Endothelial cell of umbilical vein (primary cell): ENCODE data around the gene LMBRD1. TPM values are rescaled to one million over a fixed set of nuclear protein-coding genes. Genes with fewer than 3 reads are reported as not detected.
"Not testable (repeated sequence)": the region's sequence is repeated elsewhere in the genome, so short reads cannot be mapped to it uniquely, and the experiment has no call there.

Experiments used
- BruUV-seq: library from RNA; stranded (reverse); fragments of 400-500 nt; replicated peaks from 2 replicates; lab custom pipeline; 2021; lab: Mats Ljungman, UMichigan
- CTCF ChIA-PET: fragments of 300-600, 350-600 bp; sonication (Branson Sonifier 250); formaldehyde crosslinking; loops from one replicate; lab custom pipeline; 2021; ENCODE audit warnings: antibody characterized with exemption, inconsistent platforms; lab: Charles Lee
- POLR2A ChIA-PET: fragments of 300-600, 350-600 bp; sonication (Branson Sonifier 250); formaldehyde crosslinking; loops from one replicate; lab custom pipeline; 2021; ENCODE audit warnings: antibody characterized with exemption, inconsistent platforms; lab: Charles Lee
- DNase-seq: peaks from one replicate; pipeline ENCODE4 v3.0.0-alpha.2; 2011; ENCODE audit warnings: low read depth, low spot score
- FAIRE-seq: peaks from 2 replicates; lab custom pipeline; 2011; peaks lifted over from hg19 to GRCh38; lab: Jason Lieb, UNC
- H2AFZ ChIP-seq: 2 replicates; pipeline ENCODE4 v1.6.0; 2012; ENCODE audit warnings: low read depth, low read length, control low read depth, inconsistent platforms
- H3K27ac ChIP-seq: 2 replicates; pipeline ENCODE4 v1.5.1; 2011; ENCODE audit warnings: low read depth, mild to moderate bottlenecking, control low read depth, low read length, moderate library complexity; ENCODE audit not compliant: insufficient read depth
- H3K27me3 ChIP-seq, 2 experiments: 2 replicates each; pipeline versions ENCODE4 v1.6.0 to v1.6.1; 2011; ENCODE audit warnings: low read length in 2 of 2, mixed read lengths in 1 of 2; ENCODE audit not compliant: control insufficient read depth in 2 of 2, insufficient read depth in 2 of 2
- H3K36me3 ChIP-seq, 2 experiments: 2 replicates in 1 of 2; 3 replicates in 1 of 2; pipeline ENCODE4 v1.5.1; 2011; ENCODE audit warnings: low read length in 2 of 2, mild to moderate bottlenecking in 1 of 2, moderate library complexity in 1 of 2; ENCODE audit not compliant: control insufficient read depth in 2 of 2, insufficient read depth in 2 of 2; ENCODE audit errors: extremely low read depth in 1 of 2
- H3K4me1 ChIP-seq: 3 replicates; pipeline ENCODE4 v1.5.1; 2011; ENCODE audit warnings: mild to moderate bottlenecking, low read length; ENCODE audit not compliant: control insufficient read depth, insufficient read depth; ENCODE audit errors: extremely low read depth
- H3K4me2 ChIP-seq: 2 replicates; pipeline ENCODE4 v1.6.1; 2011; ENCODE audit warnings: low read length, control low read depth, mixed read lengths; ENCODE audit not compliant: insufficient read depth
- H3K4me3 ChIP-seq, 3 experiments: fragments of 200-600 bp in 1 of 3; sonication (generic), shearing (Covaris generic) in 1 of 3; replicated peaks in 1 of 3; 2 replicates each; pipeline ENCODE4 v1.5.1; 2011 to 2016; ENCODE audit warnings: control low read depth in 3 of 3, low read length in 3 of 3, mild to moderate bottlenecking in 2 of 3, inconsistent platforms in 1 of 3, low read depth in 1 of 3, moderate library complexity in 1 of 3; ENCODE audit not compliant: insufficient read depth in 1 of 3
- H3K79me2 ChIP-seq: 2 replicates; pipeline ENCODE4 v1.6.0; 2012; ENCODE audit warnings: low read length, inconsistent platforms; ENCODE audit not compliant: control insufficient read depth, insufficient read depth
- H3K9ac ChIP-seq: replicated peaks from 2 replicates; pipeline ENCODE3; 2011; ENCODE audit warnings: low read length, control low read depth; ENCODE audit not compliant: insufficient read depth; ENCODE audit errors: extremely low read depth
- H3K9me1 ChIP-seq: replicated peaks from 3 replicates; pipeline ENCODE4 v1.6.0; 2011; ENCODE audit warnings: mild to moderate bottlenecking, low read length; ENCODE audit not compliant: control insufficient read depth, insufficient read depth; ENCODE audit errors: extremely low read depth
- H3K9me3 ChIP-seq: replicated peaks from 2 replicates; pipeline ENCODE4 v1.5.1; 2012; ENCODE audit warnings: low read length, inconsistent platforms; ENCODE audit not compliant: control insufficient read depth, insufficient read depth
- H4K20me1 ChIP-seq: replicated peaks from 2 replicates; pipeline ENCODE3; 2011; ENCODE audit warnings: mild to moderate bottlenecking, low read length; ENCODE audit not compliant: control insufficient read depth, insufficient read depth; ENCODE audit errors: extremely low read depth
- EZH2 ChIP-seq: IDR thresholded peaks from 2 replicates; pipeline ENCODE4 v1.6.1; 2012; ENCODE audit warnings: borderline replicate concordance, low read depth, mild to moderate bottlenecking, moderate library complexity, low read length, inconsistent platforms; ENCODE audit not compliant: severe bottlenecking
- FOS ChIP-seq: IDR thresholded peaks from 2 replicates; pipeline ENCODE4 v1.6.1; 2011; ENCODE audit warnings: mild to moderate bottlenecking, low read length, moderate library complexity, borderline replicate concordance; ENCODE audit not compliant: insufficient read depth
- GATA2 ChIP-seq: IDR thresholded peaks from 2 replicates; pipeline ENCODE4 v1.7.0; 2011; ENCODE audit warnings: low read depth, mild to moderate bottlenecking, moderate library complexity, mixed read lengths, low read length; ENCODE audit not compliant: insufficient read length, insufficient read depth
- JUN ChIP-seq: IDR thresholded peaks from 2 replicates; pipeline ENCODE4 v1.6.1; 2011; ENCODE audit warnings: borderline replicate concordance, low read depth; ENCODE audit not compliant: insufficient read length, insufficient read depth
- MYC ChIP-seq: IDR thresholded peaks from one replicate; pipeline ENCODE4 v1.6.1; 2011; ENCODE audit warnings: mild to moderate bottlenecking, low read depth, low read length
- POLR2A ChIP-seq: IDR thresholded peaks from 2 replicates; pipeline ENCODE4 v1.6.1; 2012; ENCODE audit warnings: low read depth, mild to moderate bottlenecking, control low read depth, low read length
- POLR2AphosphoS5 ChIP-seq: IDR thresholded peaks from 2 replicates; pipeline ENCODE4 v1.6.1; 2012; ENCODE audit warnings: low read depth, mild to moderate bottlenecking, control low read depth, low read length, moderate library complexity; ENCODE audit not compliant: insufficient read depth
- dilution Hi-C: fragments of 300-500 bp; cut with MboI; formaldehyde crosslinking; loops from one replicate; pipeline ENCODE4 v1.15.0; 2019; ENCODE audit warnings: low sequenced_read_pairs; ENCODE audit not compliant: extremely low pct_ligation_motif_present
- intact Hi-C: fragments of 100-400 bp; cut with micrococcal nuclease; formaldehyde crosslinking; loops from one replicate; pipeline ENCODE4 v1.10.0; 2022
- polyA plus RNA-seq, 4 experiments: library from polyadenylated mRNA; depleted of rRNA in 3 of 4; stranded (reverse) in 3 of 4; unstranded in 1 of 4; fragments of >200 nt; gene quantifications; 2 replicates each; pipeline versions ENCODE4 v1.2.1 to v1.2.3, GENCODE V29; 2011 to 2012; ENCODE audit warnings: missing spikeins in 1 of 4
- total RNA-seq: library from RNA; stranded (reverse); gene quantifications from 2 replicates; pipeline ENCODE4 v1.2.3, GENCODE V29; 2021
- TF ChIP-seq, protein P1 (sequence below): IDR thresholded peaks from 2 replicates; pipeline ENCODE4 v1.6.1; 2011; ENCODE audit not compliant: insufficient read depth, insufficient read length
- TF ChIP-seq, protein P2 (sequence below), 2 donors: IDR thresholded peaks; 1 replicate in 1 of 2; 2 replicates in 1 of 2; pipeline ENCODE4 v1.5.1; 2011; ENCODE audit warnings: low read length in 2 of 2, mild to moderate bottlenecking in 2 of 2, moderate library complexity in 2 of 2, control low read depth in 1 of 2, inconsistent platforms in 1 of 2, low read depth in 1 of 2; ENCODE audit not compliant: insufficient read depth in 1 of 2; ENCODE audit errors: extremely low read depth in 1 of 2

The LMBRD1 gene
- total and polyA plus RNA-seq, 2 donors (not counting 3 experiments of a cell fraction or from before 2014, with no cell fraction given) = 9.8 to 14.6 TPM

DNA sequence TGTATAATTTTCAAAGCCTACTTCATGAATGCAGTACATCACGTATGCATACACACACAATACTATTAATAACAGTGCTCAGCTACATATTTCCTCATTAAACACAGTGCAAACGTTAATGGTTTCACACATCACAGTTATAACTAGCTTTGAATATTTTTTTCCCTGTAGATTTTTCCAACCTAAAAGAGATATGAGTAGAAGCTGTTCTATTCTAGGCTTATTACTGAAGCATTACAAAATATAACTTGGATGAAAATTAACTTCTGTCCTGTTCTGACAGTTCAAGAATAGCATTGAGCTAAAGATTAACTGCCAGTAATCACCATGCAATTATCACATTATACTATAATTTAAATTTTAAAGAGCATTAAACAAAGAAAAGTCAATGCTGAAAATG, 6.2 kb downstream of the LMBRD1 start:
- Histone ChIP-seq H3K4me2 (no peak overlapping the region), H3K9me3 (no peaks in the 10 kb centered on the region), H4K20me1 (no peaks in the 10 kb centered on the region), H3K79me2 (no peaks in the 10 kb centered on the region), H3K9me1 (no peaks in the 10 kb centered on the region), H3K4me3 (no peak overlapping the region), H3K9ac (no peak overlapping the region), H3K27me3 (no peaks in the 10 kb centered on the region), H2AFZ (no peak overlapping the region), H3K27ac (no peak overlapping the region), H3K36me3 (no peaks in the 10 kb centered on the region), H3K4me1 (no peaks in the 10 kb centered on the region)
- ChIA-PET CTCF (no interaction called here), POLR2A (no interaction called here)
- FAIRE-seq (no peak), DNase-seq (no peak)
- intact Hi-C loops (no loop called here), dilution Hi-C loops (no loop called here)
- BruUV-seq = no TSS peak
- no peak for TF ChIP-seq FOS
- TF ChIP-seq POLR2A = no peak
- no peak for TF ChIP-seq JUN
- TF ChIP-seq EZH2 = no peak
- TF ChIP-seq, protein P1, sequence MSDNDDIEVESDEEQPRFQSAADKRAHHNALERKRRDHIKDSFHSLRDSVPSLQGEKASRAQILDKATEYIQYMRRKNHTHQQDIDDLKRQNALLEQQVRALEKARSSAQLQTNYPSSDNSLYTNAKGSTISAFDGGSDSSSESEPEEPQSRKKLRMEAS = no peak

DNA sequence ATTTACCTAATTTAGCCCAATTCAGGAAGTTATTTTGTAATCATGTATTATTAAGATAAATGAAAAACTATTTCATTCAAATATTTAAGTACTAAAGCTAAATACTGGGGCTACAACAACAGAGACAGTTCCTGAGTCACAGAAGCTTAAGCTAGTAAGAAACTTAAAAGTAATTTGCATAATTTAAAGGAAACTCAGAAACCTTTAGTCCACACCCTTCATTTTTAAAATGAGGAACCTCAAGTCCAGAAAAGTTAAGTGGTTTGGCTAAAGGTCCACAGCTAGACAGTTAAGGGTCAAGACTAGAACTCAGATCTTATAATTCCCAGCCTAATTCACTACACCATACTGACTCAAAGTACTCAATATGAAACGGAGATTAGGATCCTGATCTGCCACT, 7.2 kb downstream of the LMBRD1 start:
- H3K9ac ChIP-seq = no peak overlapping the region
- no peaks in the 10 kb centered on the region for H3K4me1 ChIP-seq
- TF ChIP-seq, protein P2, sequence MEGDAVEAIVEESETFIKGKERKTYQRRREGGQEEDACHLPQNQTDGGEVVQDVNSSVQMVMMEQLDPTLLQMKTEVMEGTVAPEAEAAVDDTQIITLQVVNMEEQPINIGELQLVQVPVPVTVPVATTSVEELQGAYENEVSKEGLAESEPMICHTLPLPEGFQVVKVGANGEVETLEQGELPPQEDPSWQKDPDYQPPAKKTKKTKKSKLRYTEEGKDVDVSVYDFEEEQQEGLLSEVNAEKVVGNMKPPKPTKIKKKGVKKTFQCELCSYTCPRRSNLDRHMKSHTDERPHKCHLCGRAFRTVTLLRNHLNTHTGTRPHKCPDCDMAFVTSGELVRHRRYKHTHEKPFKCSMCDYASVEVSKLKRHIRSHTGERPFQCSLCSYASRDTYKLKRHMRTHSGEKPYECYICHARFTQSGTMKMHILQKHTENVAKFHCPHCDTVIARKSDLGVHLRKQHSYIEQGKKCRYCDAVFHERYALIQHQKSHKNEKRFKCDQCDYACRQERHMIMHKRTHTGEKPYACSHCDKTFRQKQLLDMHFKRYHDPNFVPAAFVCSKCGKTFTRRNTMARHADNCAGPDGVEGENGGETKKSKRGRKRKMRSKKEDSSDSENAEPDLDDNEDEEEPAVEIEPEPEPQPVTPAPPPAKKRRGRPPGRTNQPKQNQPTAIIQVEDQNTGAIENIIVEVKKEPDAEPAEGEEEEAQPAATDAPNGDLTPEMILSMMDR (IDR thresholded peaks at IDR 0.05; ENCODE audit: extremely low read depth in 1 of 2, insufficient read depth in 1 of 2, low read depth in 1 of 2, low read length in 2 of 2) = no peak
- TF ChIP-seq JUN = no peak
- no peak for TF ChIP-seq MYC
- TF ChIP-seq POLR2AphosphoS5 = no peak
- TF ChIP-seq, protein P1 = no peak
- TF ChIP-seq GATA2 = no peak
- TF ChIP-seq POLR2A = no peak
- no peak for TF ChIP-seq FOS
- TF ChIP-seq EZH2 = no peak
- H2AFZ ChIP-seq = no peak overlapping the region
- H3K27me3 ChIP-seq = no peaks in the 10 kb centered on the region
- H3K4me2 ChIP-seq = no peak overlapping the region
- ChIA-PET POLR2A (no interaction called here), CTCF (no interaction called here)
- no TSS peak for BruUV-seq
- peaks cover 0 to 2% of the 10 kb centered on the region in 2 experiments for H3K36me3 ChIP-seq
- no peak overlapping the region for H3K4me3 ChIP-seq
- H3K9me1 ChIP-seq = no peaks in the 10 kb centered on the region
- intact Hi-C loops = no loop called here
- H4K20me1 ChIP-seq = no peaks in the 10 kb centered on the region
- H3K27ac ChIP-seq = no peak overlapping the region
- dilution Hi-C loops = no loop called here
- FAIRE-seq (no peak), DNase-seq (no peak)
- H3K79me2 ChIP-seq = no peaks in the 10 kb centered on the region
- H3K9me3 ChIP-seq = no peaks in the 10 kb centered on the region

DNA sequence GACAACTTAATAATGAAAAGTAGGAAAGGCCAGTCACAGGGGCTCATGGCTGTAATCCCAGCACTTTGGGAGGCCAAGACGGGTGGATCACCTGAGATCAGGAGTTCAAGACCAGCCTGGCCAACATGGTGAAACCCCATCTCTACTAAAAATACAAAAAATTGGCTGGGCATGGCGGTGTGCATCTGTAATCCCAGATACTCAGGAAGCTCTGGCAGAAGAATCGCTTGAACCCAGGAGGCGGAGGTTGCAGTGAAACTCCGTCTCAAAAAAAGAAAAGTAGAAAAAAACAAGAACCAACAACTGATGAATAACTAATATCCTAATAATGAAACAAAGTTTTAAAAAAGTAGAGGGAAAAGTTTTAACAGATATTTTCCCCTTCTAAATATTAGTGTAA, 9.4 kb downstream of the LMBRD1 start:
- dilution Hi-C loops, H3K9ac ChIP-seq, H3K27ac ChIP-seq, CTCF ChIA-PET, H3K27me3 ChIP-seq, H3K4me2 ChIP-seq, H2AFZ ChIP-seq, H3K4me3 ChIP-seq, H3K9me3 ChIP-seq, FAIRE-seq, H3K4me1 ChIP-seq, BruUV-seq, DNase-seq, H3K36me3 ChIP-seq, intact Hi-C loops, H4K20me1 ChIP-seq, POLR2A ChIA-PET, H3K79me2 ChIP-seq, H3K9me1 ChIP-seq: not testable (repeated sequence)
